A549 (cell line): ENCODE measurements around the gene R3HDM2.

Experiments
- BHLHE40 ChIP-seq: IDR thresholded peaks from 2 replicates; pipeline ENCODE4 v1.6.1; 2012; ENCODE audit warnings: low read depth, low read length, inconsistent platforms
- CTCF ChIP-seq: fragments of >200 bp; sonication (Bioruptor Twin); formaldehyde crosslinking; IDR thresholded peaks from 3 replicates; pipeline ENCODE4 v1.5.1; 2016
- EP300 ChIP-seq, 2 experiments: fragments of >200 bp; sonication (Bioruptor Twin); formaldehyde crosslinking; IDR thresholded peaks; 2 replicates in 1 of 2; 3 replicates in 1 of 2; pipeline ENCODE4 v1.6.1; 2016 to 2017
- FOSL2 ChIP-seq, 2 experiments: fragments of 450-650 bp in 1 of 2; fragments of >200 bp in 1 of 2; sonication (Bioruptor Twin) in 1 of 2; formaldehyde crosslinking; IDR thresholded peaks; 2 replicates each; pipeline versions ENCODE4 v1.5.0 to v1.6.1; 2016 to 2020; ENCODE audit warnings: mild to moderate bottlenecking in 1 of 2, moderate library complexity in 1 of 2
- HDAC2 ChIP-seq: fragments of 200-600 bp; sonication (generic); IDR thresholded peaks from 2 replicates; pipeline ENCODE4 v1.6.1; 2016
- JUN ChIP-seq, 2 experiments: fragments of >200 bp; sonication (Bioruptor Twin); formaldehyde crosslinking; IDR thresholded peaks; 2 replicates in 1 of 2; 3 replicates in 1 of 2; pipeline ENCODE4 v1.6.1; 2016 to 2017
- MAX ChIP-seq: IDR thresholded peaks from 2 replicates; pipeline ENCODE4 v1.6.1; 2012
- RAD21 ChIP-seq, 2 experiments: fragments of >200 bp in 1 of 2; sonication (Bioruptor Twin) in 1 of 2; formaldehyde crosslinking in 1 of 2; IDR thresholded peaks in 1 of 2; conservative IDR thresholded peaks in 1 of 2; 2 replicates in 1 of 2; 3 replicates in 1 of 2; pipeline ENCODE4 v1.6.1; 2012 to 2018; ENCODE audit warnings: inconsistent platforms in 1 of 2
- REST ChIP-seq: fragments of 200-600 bp; sonication (generic); IDR thresholded peaks from 2 replicates; pipeline ENCODE4 v1.6.1; 2016; ENCODE audit warnings: antibody characterized with exemption, mild to moderate bottlenecking, moderate library complexity
- SMC3 ChIP-seq: fragments of >200 bp; sonication (Bioruptor Twin); formaldehyde crosslinking; IDR thresholded peaks from 3 replicates; pipeline ENCODE4 v1.6.1; 2018; ENCODE audit warnings: inconsistent platforms

- TF ChIP-seq CTCF (no peak), JUN (IDR thresholded peaks at IDR 0.05) (no peak), MAX (no peak), REST (no peak), HDAC2 (no peak), BHLHE40 (no peak), RAD21 (conservative IDR thresholded peaks at IDR 0.05 in 1 of 2, IDR thresholded peaks at IDR 0.05 in 1 of 2) (no peak), FOSL2 (IDR thresholded peaks at IDR 0.05) (no peak), FOSL2 (CRISPR knock-in tag; IDR thresholded peaks at IDR 0.05) (no peak), SMC3 (no peak), EP300 (IDR thresholded peaks at IDR 0.05) (no peak)
Measured at GRCh38 chr12:57462912-57463253, 32.0 kb upstream of the R3HDM2 start.
